GM21825 (cell line): Measurements from ENCODE around the gene QTRT2.

Experiments used
- ATAC-seq: cut with Tn5 transposase; IDR thresholded peaks from one replicate; pipeline ENCODE4 v1.9.1; 2021; ENCODE audit warnings: mild to moderate bottlenecking, moderate library complexity; ENCODE audit not compliant: unreplicated experiment

QTRT2 gene

GRCh38 chr3:114056130-114057010, at the start of gene QTRT2, which contains the start of gene CCDC191:
Gene QTRT2, plus strand, starts transcription at chr3:114056737. Its CDS starts 8,521 bp downstream, at chr3:114065258.
Gene CCDC191, minus strand, starts transcription at chr3:114056526. Its CDS starts 60 bp downstream, at chr3:114056466.
- peak; percentile 98 for ATAC-seq

GRCh38 chr3:114011059-114011797, 45.3 kb upstream of the QTRT2 start:
- ATAC-seq = peak; percentile 73

- no peak for ATAC-seq
These were observed 42.3 kb upstream of the QTRT2 start for GRCh38 chr3:114014211-114014610.

- no peak for ATAC-seq
These were observed 37.1 kb upstream of the QTRT2 start for GRCh38 chr3:114019486-114019885.

GRCh38 chr3:114020907-114021306, 35.6 kb upstream of the QTRT2 start:
- no peak for ATAC-seq

GRCh38 chr3:114022145-114022802, 34.3 kb upstream of the QTRT2 start:
- ATAC-seq = no peak

GRCh38 chr3:114025451-114025850, 31.1 kb upstream of the QTRT2 start:
- no peak for ATAC-seq

- ATAC-seq = no peak
These were observed 30.2 kb upstream of the QTRT2 start for GRCh38 chr3:114026331-114026730.

- no peak for ATAC-seq
These were observed 22.8 kb upstream of the QTRT2 start for GRCh38 chr3:114033721-114034120.

- ATAC-seq = no peak
These were observed 22.3 kb upstream of the QTRT2 start for GRCh38 chr3:114034211-114034610.

- no peak for ATAC-seq
These were observed 21.6 kb upstream of the QTRT2 start for GRCh38 chr3:114034787-114035545.

GRCh38 chr3:114035896-114036295, 20.6 kb upstream of the QTRT2 start:
- no peak for ATAC-seq

- no peak for ATAC-seq
These were observed 13.3 kb upstream of the QTRT2 start for GRCh38 chr3:114043205-114043604.

- ATAC-seq = no peak
These were observed 4.3 kb upstream of the QTRT2 start for GRCh38 chr3:114052216-114052615.

GRCh38 chr3:114057011-114057347, 442 bp downstream of the QTRT2 start:
- peak; percentile 6 for ATAC-seq

- ATAC-seq = no peak
These were observed 2.1 kb downstream of the QTRT2 start for GRCh38 chr3:114058646-114059045.

- no peak for ATAC-seq
These were observed 4.5 kb downstream of the QTRT2 start for GRCh38 chr3:114060906-114061655.

GRCh38 chr3:114067804-114068203, 11.3 kb downstream of the QTRT2 start:
- ATAC-seq = no peak

GRCh38 chr3:114068336-114068735, 11.8 kb downstream of the QTRT2 start:
- no peak for ATAC-seq

- no peak for ATAC-seq
These were observed 15.2 kb downstream of the QTRT2 start for GRCh38 chr3:114071786-114072185.
